Hippocampal formation (tissue), 2 donors: ENCODE data around the gene LLPH.
A peak's percentile ranks its signal among the peaks of the same experiment; 100 is the strongest.

Experiments used
- DNase-seq, 2 donors: peaks; one replicate each; lab custom pipeline; 2025; lab: John Stamatoyannopoulos, UW

Gene LLPH

GRCh38 chr12:66090157-66090556 lies 40.4 kb downstream of the LLPH start:
- DNase-seq: no peak

GRCh38 chr12:66087365-66087943 lies 43.1 kb downstream of the LLPH start:
- peak; percentile 15 to 49 for DNase-seq

GRCh38 chr12:66085998-66086397 lies 44.6 kb downstream of the LLPH start:
- no peak for DNase-seq

GRCh38 chr12:66085213-66085612 lies 45.3 kb downstream of the LLPH start:
- DNase-seq: no peak

- DNase-seq: no peak
Measured at GRCh38 chr12:66083766-66084165, 46.8 kb downstream of the LLPH start.

- DNase-seq: no peak
Measured at GRCh38 chr12:66082744-66083143, 47.8 kb downstream of the LLPH start.

- DNase-seq: no peak
Measured at GRCh38 chr12:66080791-66081190, 49.8 kb downstream of the LLPH start.

GRCh38 chr12:66077542-66077941 lies 53.0 kb downstream of the LLPH start:
- DNase-seq: no peak

GRCh38 chr12:66074561-66074960 lies 56.0 kb downstream of the LLPH start:
- DNase-seq: no peak

GRCh38 chr12:66072566-66072965 lies 58.0 kb downstream of the LLPH start:
- DNase-seq: no peak

- no peak for DNase-seq
Measured at GRCh38 chr12:66072135-66072534, 58.4 kb downstream of the LLPH start.

GRCh38 chr12:66071549-66071948 lies 59.0 kb downstream of the LLPH start:
- DNase-seq: no peak

- no peak for DNase-seq
Measured at GRCh38 chr12:66070378-66071120, 60.0 kb downstream of the LLPH start.

GRCh38 chr12:66066929-66067523 lies 63.5 kb downstream of the LLPH start:
- no peak for DNase-seq
